ENCODE results near the gene MSANTD2.

MSANTD2 gene

DNA sequence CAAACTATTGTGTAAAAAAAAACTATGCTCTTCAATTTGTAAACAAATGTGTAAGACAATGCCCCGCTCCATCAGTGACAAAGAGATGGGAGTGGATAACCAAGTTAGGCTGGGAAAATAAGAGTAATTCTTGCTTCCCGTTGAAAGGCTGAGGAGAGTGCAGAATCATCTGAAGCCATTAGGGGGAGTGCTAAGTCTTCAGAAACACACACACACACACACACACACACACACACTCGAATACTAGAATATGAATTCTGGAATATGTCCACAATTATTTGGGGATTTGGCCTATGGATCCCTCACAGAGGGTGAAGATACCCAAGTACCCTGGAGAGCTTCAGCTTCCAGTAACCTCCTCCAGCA, 37.3 kb upstream of the MSANTD2 start:
- H3K27me3 ChIP-seq (ENCODE audit: control insufficient read depth, insufficient read depth, low read length) = peaks cover 67% of the 10 kb centered on the region
- H3K9me3 ChIP-seq (ENCODE audit: control insufficient read depth, low read depth, low read length) = no peaks in the 10 kb centered on the region
- peaks cover 15% of the 10 kb centered on the region for H3K4me1 ChIP-seq (ENCODE audit: control insufficient read depth, low read depth, low read length)
- no peak overlapping the region for H3K27ac ChIP-seq (ENCODE audit: low read length)
- H3K4me3 ChIP-seq (ENCODE audit: low read length) = peak overlapping the region; percentile 11
- H3K9ac ChIP-seq (ENCODE audit: low read length) = no peak overlapping the region
- no peaks in the 10 kb centered on the region for H3K36me3 ChIP-seq (ENCODE audit: control insufficient read depth, low read depth, low read length)

DNA sequence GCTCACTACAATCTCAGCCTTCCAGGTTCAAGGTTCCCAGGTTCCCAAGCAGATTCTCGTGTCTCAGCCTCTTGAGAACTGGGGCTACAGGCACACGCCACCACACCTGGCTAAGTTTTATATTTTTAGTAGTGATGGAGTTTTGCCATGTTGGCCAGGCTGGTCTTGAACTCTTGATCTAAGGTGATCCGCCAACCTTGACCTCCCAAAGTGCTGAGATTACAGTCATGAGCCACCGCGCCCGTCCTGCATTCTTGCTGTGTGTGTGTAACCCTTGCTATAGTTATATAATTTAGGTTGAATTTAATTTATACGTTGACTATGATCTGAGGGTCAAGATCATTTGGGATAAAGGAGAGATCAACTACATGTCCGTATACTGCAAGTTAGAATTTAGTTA, 35.7 kb upstream of the MSANTD2 start:
- H3K27me3 ChIP-seq (ENCODE audit: control insufficient read depth, insufficient read depth, low read length) = peaks cover 51% of the 10 kb centered on the region
- no peak overlapping the region for H3K27ac ChIP-seq (ENCODE audit: low read length)
- H3K9ac ChIP-seq (ENCODE audit: low read length) = no peak overlapping the region
- no peaks in the 10 kb centered on the region for H3K36me3 ChIP-seq (ENCODE audit: control insufficient read depth, low read depth, low read length)
- no peaks in the 10 kb centered on the region for H3K9me3 ChIP-seq (ENCODE audit: control insufficient read depth, low read depth, low read length)
- no peak overlapping the region for H3K4me3 ChIP-seq (ENCODE audit: low read length)
- H3K4me1 ChIP-seq (ENCODE audit: control insufficient read depth, low read depth, low read length) = peaks cover 14% of the 10 kb centered on the region

DNA sequence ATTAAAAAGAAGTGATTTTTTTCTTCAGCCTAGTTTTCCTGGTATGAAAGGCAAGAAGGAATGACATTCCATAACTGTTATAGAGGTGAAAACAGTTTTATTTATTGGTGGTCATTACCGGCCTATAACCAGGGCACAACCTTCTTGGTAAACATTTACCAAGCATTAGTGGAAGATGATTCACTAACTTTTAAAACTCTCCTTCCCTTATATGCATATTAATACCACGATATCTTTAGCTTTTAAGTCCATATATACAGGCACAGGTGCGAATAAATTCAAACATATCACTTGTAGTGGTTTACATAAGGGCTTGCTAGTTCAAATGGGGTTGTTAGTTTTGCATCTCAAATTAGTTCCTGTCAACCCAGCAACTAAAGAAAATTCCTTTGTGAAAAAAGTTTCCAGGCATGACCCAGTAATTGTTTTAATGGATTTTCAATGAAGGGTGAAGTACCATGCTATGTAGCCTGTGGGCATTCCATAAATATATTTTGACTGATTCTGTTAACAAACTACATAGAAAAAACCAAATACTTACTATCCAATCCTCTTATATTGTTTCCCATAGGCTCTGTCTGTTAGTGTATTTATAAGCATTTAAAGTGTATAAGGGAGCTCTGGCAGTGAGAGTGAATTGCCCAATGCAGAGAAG, 34.4 kb upstream of the MSANTD2 start:
- Histone ChIP-seq H3K27ac (ENCODE audit: low read length) (no peak overlapping the region), H3K9ac (ENCODE audit: low read length) (no peak overlapping the region), H3K27me3 (ENCODE audit: control insufficient read depth, insufficient read depth, low read length) (peaks cover 43% of the 10 kb centered on the region), H3K9me3 (ENCODE audit: control insufficient read depth, low read depth, low read length) (no peaks in the 10 kb centered on the region), H3K4me3 (ENCODE audit: low read length) (no peak overlapping the region), H3K36me3 (ENCODE audit: control insufficient read depth, low read depth, low read length) (no peaks in the 10 kb centered on the region), H3K4me1 (ENCODE audit: control insufficient read depth, low read depth, low read length) (peaks cover 9% of the 10 kb centered on the region)

GRCh38 chr11:124832571-124832970, 32.4 kb upstream of the MSANTD2 start:
- H3K27me3 ChIP-seq (ENCODE audit: control insufficient read depth, insufficient read depth, low read length) = peaks cover 24% of the 10 kb centered on the region
- H3K27ac ChIP-seq (ENCODE audit: low read length) = no peak overlapping the region
- peaks cover 9% of the 10 kb centered on the region for H3K4me1 ChIP-seq (ENCODE audit: control insufficient read depth, low read depth, low read length)
- no peaks in the 10 kb centered on the region for H3K36me3 ChIP-seq (ENCODE audit: control insufficient read depth, low read depth, low read length)
- no peaks in the 10 kb centered on the region for H3K9me3 ChIP-seq (ENCODE audit: control insufficient read depth, low read depth, low read length)
- H3K4me3 ChIP-seq (ENCODE audit: low read length) = no peak overlapping the region
- H3K9ac ChIP-seq (ENCODE audit: low read length) = no peak overlapping the region

- Histone ChIP-seq H3K27me3 (ENCODE audit: control insufficient read depth, insufficient read depth, low read length) (peaks cover 18% of the 10 kb centered on the region), H3K4me3 (ENCODE audit: low read length) (no peak overlapping the region), H3K9ac (ENCODE audit: low read length) (no peak overlapping the region), H3K36me3 (ENCODE audit: control insufficient read depth, low read depth, low read length) (no peaks in the 10 kb centered on the region), H3K9me3 (ENCODE audit: control insufficient read depth, low read depth, low read length) (no peaks in the 10 kb centered on the region), H3K4me1 (ENCODE audit: control insufficient read depth, low read depth, low read length) (peaks cover 4% of the 10 kb centered on the region), H3K27ac (ENCODE audit: low read length) (no peak overlapping the region)
Measured at GRCh38 chr11:124831897-124832296, 31.7 kb upstream of the MSANTD2 start.

DNA sequence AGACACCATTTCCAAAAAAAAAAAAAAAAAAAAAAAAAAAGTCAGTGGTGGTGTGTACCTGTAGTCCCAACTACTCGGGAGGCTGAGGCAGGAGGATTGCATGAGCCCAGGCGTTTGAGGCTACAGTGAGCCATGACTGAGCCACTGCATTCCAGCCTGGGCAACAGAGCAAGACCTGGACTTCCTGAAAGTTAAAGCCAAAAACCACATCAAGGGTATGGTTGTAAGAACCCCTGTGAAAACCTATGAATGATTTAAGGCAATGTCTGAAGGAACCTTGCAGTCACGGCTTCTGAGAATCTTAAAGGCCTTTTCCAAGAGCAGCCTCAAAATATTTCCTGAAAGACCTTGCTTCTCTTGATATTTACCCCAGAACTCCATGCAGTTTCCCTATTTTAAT, 30.5 kb upstream of the MSANTD2 start:
- H3K9ac ChIP-seq (ENCODE audit: low read length) = no peak overlapping the region
- H3K4me3 ChIP-seq (ENCODE audit: low read length) = no peak overlapping the region
- no peaks in the 10 kb centered on the region for H3K9me3 ChIP-seq (ENCODE audit: control insufficient read depth, low read depth, low read length)
- H3K27me3 ChIP-seq (ENCODE audit: control insufficient read depth, insufficient read depth, low read length) = peaks cover 7% of the 10 kb centered on the region
- H3K4me1 ChIP-seq (ENCODE audit: control insufficient read depth, low read depth, low read length) = peaks cover 4% of the 10 kb centered on the region
- H3K27ac ChIP-seq (ENCODE audit: low read length) = no peak overlapping the region
- H3K36me3 ChIP-seq (ENCODE audit: control insufficient read depth, low read depth, low read length) = no peaks in the 10 kb centered on the region

- Histone ChIP-seq H3K9me3 (ENCODE audit: control insufficient read depth, low read depth, low read length) (no peaks in the 10 kb centered on the region), H3K9ac (ENCODE audit: low read length) (no peak overlapping the region), H3K4me3 (ENCODE audit: low read length) (no peak overlapping the region), H3K4me1 (ENCODE audit: control insufficient read depth, low read depth, low read length) (peaks cover 4% of the 10 kb centered on the region), H3K27me3 (ENCODE audit: control insufficient read depth, insufficient read depth, low read length) (peaks cover 7% of the 10 kb centered on the region), H3K27ac (ENCODE audit: low read length) (no peak overlapping the region), H3K36me3 (ENCODE audit: control insufficient read depth, low read depth, low read length) (no peaks in the 10 kb centered on the region)
Measured at GRCh38 chr11:124829986-124830385, 29.8 kb upstream of the MSANTD2 start.

- Histone ChIP-seq H3K4me3 (ENCODE audit: low read length) (no peak overlapping the region), H3K27me3 (ENCODE audit: control insufficient read depth, insufficient read depth, low read length) (peaks cover 7% of the 10 kb centered on the region), H3K9ac (ENCODE audit: low read length) (no peak overlapping the region), H3K9me3 (ENCODE audit: control insufficient read depth, low read depth, low read length) (no peaks in the 10 kb centered on the region), H3K27ac (ENCODE audit: low read length) (no peak overlapping the region), H3K4me1 (ENCODE audit: control insufficient read depth, low read depth, low read length) (no peaks in the 10 kb centered on the region), H3K36me3 (ENCODE audit: control insufficient read depth, low read depth, low read length) (no peaks in the 10 kb centered on the region)
Measured at GRCh38 chr11:124825876-124826275, 25.7 kb upstream of the MSANTD2 start.

GRCh38 chr11:124823512-124824376, 23.5 kb upstream of the MSANTD2 start:
- no peak overlapping the region for H3K9ac ChIP-seq (ENCODE audit: low read length)
- no peak overlapping the region for H3K4me3 ChIP-seq (ENCODE audit: low read length)
- H3K27ac ChIP-seq (ENCODE audit: low read length) = no peak overlapping the region
- no peaks in the 10 kb centered on the region for H3K4me1 ChIP-seq (ENCODE audit: control insufficient read depth, low read depth, low read length)
- H3K36me3 ChIP-seq (ENCODE audit: control insufficient read depth, low read depth, low read length) = no peaks in the 10 kb centered on the region
- H3K27me3 ChIP-seq (ENCODE audit: control insufficient read depth, insufficient read depth, low read length) = no peaks in the 10 kb centered on the region
- no peaks in the 10 kb centered on the region for H3K9me3 ChIP-seq (ENCODE audit: control insufficient read depth, low read depth, low read length)

GRCh38 chr11:124821995-124822730, 22.0 kb upstream of the MSANTD2 start:
- Histone ChIP-seq H3K27ac (ENCODE audit: low read length) (no peak overlapping the region), H3K9me3 (ENCODE audit: control insufficient read depth, low read depth, low read length) (no peaks in the 10 kb centered on the region), H3K4me1 (ENCODE audit: control insufficient read depth, low read depth, low read length) (no peaks in the 10 kb centered on the region), H3K36me3 (ENCODE audit: control insufficient read depth, low read depth, low read length) (no peaks in the 10 kb centered on the region), H3K9ac (ENCODE audit: low read length) (no peak overlapping the region), H3K27me3 (ENCODE audit: control insufficient read depth, insufficient read depth, low read length) (no peaks in the 10 kb centered on the region), H3K4me3 (ENCODE audit: low read length) (no peak overlapping the region)

GRCh38 chr11:124817036-124817435, 16.8 kb upstream of the MSANTD2 start:
- Histone ChIP-seq H3K9ac (ENCODE audit: low read length) (no peak overlapping the region), H3K4me3 (ENCODE audit: low read length) (no peak overlapping the region), H3K9me3 (ENCODE audit: control insufficient read depth, low read depth, low read length) (no peaks in the 10 kb centered on the region), H3K4me1 (ENCODE audit: control insufficient read depth, low read depth, low read length) (no peaks in the 10 kb centered on the region), H3K27me3 (ENCODE audit: control insufficient read depth, insufficient read depth, low read length) (no peaks in the 10 kb centered on the region), H3K36me3 (ENCODE audit: control insufficient read depth, low read depth, low read length) (no peaks in the 10 kb centered on the region), H3K27ac (ENCODE audit: low read length) (no peak overlapping the region)
